Nephron (organoid): ENCODE results near the gene PRF1.
A peak's percentile ranks its signal among the peaks of the same experiment; 100 is the strongest.

ENCODE experiments used
- H3K27ac Mint-ChIP-seq, 3 experiments: 2 replicates each; pipeline ENCODE4 v1.8.0; 2020; ENCODE audit warnings: mixed read lengths in 3 of 3, mild to moderate bottlenecking in 2 of 3, moderate library complexity in 1 of 3
- H3K27me3 Mint-ChIP-seq: 2 replicates; pipeline ENCODE4 v1.8.0; 2021; ENCODE audit warnings: low read depth, mild to moderate bottlenecking, moderate library complexity, mixed read lengths
- H3K36me3 Mint-ChIP-seq: 2 replicates; pipeline ENCODE4 v1.8.0; 2020; ENCODE audit warnings: low read depth, mixed read lengths
- H3K4me1 Mint-ChIP-seq: 2 replicates; pipeline ENCODE4 v1.8.0; 2020; ENCODE audit warnings: mixed read lengths
- H3K4me3 Mint-ChIP-seq, 3 experiments: 2 replicates each; pipeline ENCODE4 v1.8.0; 2020; ENCODE audit warnings: mild to moderate bottlenecking in 3 of 3, mixed read lengths in 3 of 3, moderate library complexity in 2 of 3
- H3K9me3 Mint-ChIP-seq: 2 replicates; pipeline ENCODE4 v1.8.0; 2020; ENCODE audit warnings: mixed read lengths
- CTCF ChIP-seq, 3 experiments: fragments of 200-600 bp; sonication (generic); IDR thresholded peaks; one replicate each; pipeline ENCODE4 v1.5.0; 2021; ENCODE audit warnings: antibody characterized with exemption in 3 of 3; ENCODE audit not compliant: unreplicated experiment in 3 of 3

Gene PRF1

GRCh38 chr10:70597856-70598815 is 4.4 kb downstream of the PRF1 start:
- H3K36me3 Mint-ChIP-seq, result no peaks in the 10 kb centered on the region

GRCh38 chr10:70596860-70597809 is 5.4 kb downstream of the PRF1 start:
- peak overlapping the region; percentile 64 to 79 (median 69) for H3K27ac Mint-ChIP-seq

More at GRCh38 chr10:70597856-70598815, 4.4 kb downstream of the PRF1 start:
- Mint-ChIP-seq H3K27me3 (peaks cover 17% of the 10 kb centered on the region), H3K4me1 (peaks cover 25% of the 10 kb centered on the region), H3K9me3 (no peaks in the 10 kb centered on the region), H3K27ac (peak overlapping the region; percentile 64 to 79 (median 69)), H3K4me3 (no peak overlapping the region)
- TF ChIP-seq CTCF (IDR thresholded peaks at IDR 0.05; ENCODE audit: unreplicated experiment in 3 of 3), result no peak

GRCh38 chr10:70596110-70596798 is 6.3 kb downstream of the PRF1 start:
- TF ChIP-seq CTCF (IDR thresholded peaks at IDR 0.05; ENCODE audit: unreplicated experiment in 3 of 3), result no peak
- Mint-ChIP-seq H3K27ac (peak overlapping the region; percentile 27 to 79 (median 52)), H3K36me3 (no peaks in the 10 kb centered on the region), H3K9me3 (no peaks in the 10 kb centered on the region), H3K27me3 (peaks cover 17% of the 10 kb centered on the region), H3K4me1 (peaks cover 31% of the 10 kb centered on the region), H3K4me3 (no peak overlapping the region)

More at GRCh38 chr10:70596860-70597809, 5.4 kb downstream of the PRF1 start:
- TF ChIP-seq CTCF (IDR thresholded peaks at IDR 0.05; ENCODE audit: unreplicated experiment in 3 of 3), result no peak
- peaks cover 17% of the 10 kb centered on the region for H3K27me3 Mint-ChIP-seq
- no peak overlapping the region for H3K4me3 Mint-ChIP-seq
- H3K36me3 Mint-ChIP-seq, result no peaks in the 10 kb centered on the region
- peaks cover 30% of the 10 kb centered on the region for H3K4me1 Mint-ChIP-seq
- no peaks in the 10 kb centered on the region for H3K9me3 Mint-ChIP-seq

DNA sequence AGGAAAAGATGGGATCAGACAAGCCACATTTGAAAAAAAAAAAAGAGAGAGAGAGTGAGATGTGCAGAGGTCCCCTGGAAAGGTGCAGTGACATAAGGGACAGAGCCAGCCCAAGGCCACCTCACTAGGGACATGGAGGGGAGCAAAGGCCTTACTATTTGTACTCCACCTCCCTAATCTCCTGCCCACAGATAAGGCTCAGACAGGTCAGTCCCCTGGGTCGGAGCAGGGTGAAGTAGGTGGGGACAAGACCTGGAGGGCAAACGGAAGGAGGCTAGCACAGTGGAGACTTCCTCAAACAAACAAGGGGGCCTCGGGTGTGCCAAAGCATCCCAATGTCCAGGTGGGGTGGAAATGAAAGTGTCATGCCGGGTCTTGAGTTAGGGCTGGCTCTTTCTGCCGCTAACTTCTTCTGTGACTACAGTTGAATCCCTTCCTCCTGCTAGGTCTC is 7.0 kb downstream of the PRF1 start:
- H3K9me3 Mint-ChIP-seq, result no peaks in the 10 kb centered on the region
- peaks cover 37% of the 10 kb centered on the region for H3K4me1 Mint-ChIP-seq
- no peak for TF ChIP-seq CTCF (IDR thresholded peaks at IDR 0.05; ENCODE audit: unreplicated experiment in 3 of 3)
- H3K36me3 Mint-ChIP-seq, result no peaks in the 10 kb centered on the region
- H3K4me3 Mint-ChIP-seq, result no peak overlapping the region
- H3K27me3 Mint-ChIP-seq, result peaks cover 17% of the 10 kb centered on the region
- no peak overlapping the region for H3K27ac Mint-ChIP-seq

DNA sequence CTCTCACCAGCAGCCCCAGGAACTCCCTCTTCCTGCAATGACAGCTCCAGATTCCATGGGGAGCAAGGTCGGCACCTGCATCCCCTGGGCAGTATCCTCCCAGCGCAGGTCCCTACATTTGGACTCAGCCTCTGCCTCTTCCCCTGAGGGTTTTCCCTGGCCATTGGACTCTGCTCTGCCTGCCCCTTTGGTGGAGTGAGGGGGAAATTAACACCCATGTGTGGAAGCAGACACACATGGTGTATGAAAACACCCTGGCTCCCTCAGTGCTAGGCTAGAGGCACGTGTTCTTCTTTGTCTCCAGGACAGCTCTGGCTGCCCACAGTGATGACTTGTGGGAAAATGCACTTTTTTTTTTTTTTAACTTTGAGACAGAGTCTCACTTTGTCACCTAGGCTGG is 8.4 kb downstream of the PRF1 start:
- H3K9me3 Mint-ChIP-seq, result no peaks in the 10 kb centered on the region
- no peak for TF ChIP-seq CTCF (IDR thresholded peaks at IDR 0.05; ENCODE audit: unreplicated experiment in 3 of 3)
- no peak overlapping the region for H3K27ac Mint-ChIP-seq
- no peaks in the 10 kb centered on the region for H3K36me3 Mint-ChIP-seq
- H3K4me3 Mint-ChIP-seq, result no peak overlapping the region
- H3K4me1 Mint-ChIP-seq, result peaks cover 52% of the 10 kb centered on the region
- H3K27me3 Mint-ChIP-seq, result peaks cover 21% of the 10 kb centered on the region
